Hematopoietic multipotent progenitor cell treated with erythropoietin and hydrocortisone succinate and interleukin-3 and kit ligand, for 8 days (in vitro differentiated cells): ENCODE results near the gene SLC9A8.
"Not testable (repeated sequence)": the region's sequence is repeated elsewhere in the genome, so short reads cannot be mapped to it uniquely, and the experiment has no call there.

ENCODE experiments used
- DNase-seq: peaks from one replicate; pipeline ENCODE4 v3.0.0-alpha.2; 2015

The SLC9A8 gene

GRCh38 chr20:49853640-49854039, 41.0 kb downstream of the SLC9A8 start:
- no peak for DNase-seq

- DNase-seq = no peak
Measured at GRCh38 chr20:49854190-49854875, 41.7 kb downstream of the SLC9A8 start.

- no peak for DNase-seq
Measured at GRCh38 chr20:49856904-49857303, 44.3 kb downstream of the SLC9A8 start.

- DNase-seq = no peak
Measured at GRCh38 chr20:49858076-49858585, 45.5 kb downstream of the SLC9A8 start.

GRCh38 chr20:49859011-49859410, 46.4 kb downstream of the SLC9A8 start:
- DNase-seq = no peak

GRCh38 chr20:49859807-49860206, 47.2 kb downstream of the SLC9A8 start:
- no peak for DNase-seq

GRCh38 chr20:49861232-49861631, 48.6 kb downstream of the SLC9A8 start:
- DNase-seq = not testable (repeated sequence)

- no peak for DNase-seq
Measured at GRCh38 chr20:49862607-49863200, 50.1 kb downstream of the SLC9A8 start.

GRCh38 chr20:49863666-49864065, 51.0 kb downstream of the SLC9A8 start:
- DNase-seq = no peak

- no peak for DNase-seq
Measured at GRCh38 chr20:49865559-49865958, 52.9 kb downstream of the SLC9A8 start.

- DNase-seq = no peak
Measured at GRCh38 chr20:49866051-49866450, 53.4 kb downstream of the SLC9A8 start.

GRCh38 chr20:49867453-49868215, 55.0 kb downstream of the SLC9A8 start:
- no peak for DNase-seq

- DNase-seq = no peak
Measured at GRCh38 chr20:49868538-49868937, 55.9 kb downstream of the SLC9A8 start.

- DNase-seq = no peak
Measured at GRCh38 chr20:49868964-49869363, 56.3 kb downstream of the SLC9A8 start.

GRCh38 chr20:49870261-49870660, 57.6 kb downstream of the SLC9A8 start:
- DNase-seq = no peak

GRCh38 chr20:49871391-49871948, 58.8 kb downstream of the SLC9A8 start:
- no peak for DNase-seq

GRCh38 chr20:49872056-49872455, 59.4 kb downstream of the SLC9A8 start:
- no peak for DNase-seq

GRCh38 chr20:49874696-49875095, 62.1 kb downstream of the SLC9A8 start:
- DNase-seq = no peak

- DNase-seq = no peak
Measured at GRCh38 chr20:49877386-49877921, 64.8 kb downstream of the SLC9A8 start.

GRCh38 chr20:49878977-49879376, 66.3 kb downstream of the SLC9A8 start:
- no peak for DNase-seq

- no peak for DNase-seq
Measured at GRCh38 chr20:49880177-49880576, 67.5 kb downstream of the SLC9A8 start.

GRCh38 chr20:49880724-49881445, 68.3 kb downstream of the SLC9A8 start:
- no peak for DNase-seq
